ENCODE measurements around the gene ZKSCAN2. TPM values are rescaled to one million over a fixed set of nuclear protein-coding genes. Genes with fewer than 3 reads are reported as not detected.

ZKSCAN2 gene
- polyA plus RNA-seq, 1 donor (not counting 4 experiments of a cell fraction or from before 2014, with no cell fraction given), result 1.8 TPM

- H3K27ac ChIP-seq (ENCODE audit: control insufficient read depth, insufficient read depth, low read length), result no peak overlapping the region
- H4K20me1 ChIP-seq (ENCODE audit: control insufficient read depth, extremely low read depth, insufficient read depth, low read length), result no peaks in the 10 kb centered on the region
- FAIRE-seq, result no peak
- H3K4me3 ChIP-seq (ENCODE audit: control insufficient read depth in 2 of 3, extremely low read depth in 1 of 3, insufficient read depth in 2 of 3, low read depth in 1 of 3, low read length in 3 of 3), result no peak overlapping the region
- dilution Hi-C loops (cut with MboI; ENCODE audit: extremely low pct_ligation_motif_present, low sequenced_read_pairs), result no loop called here
- no peak for DNase-seq (ENCODE audit: low read depth, low spot score)
- H2AFZ ChIP-seq (ENCODE audit: control insufficient read depth, low read length), result no peak overlapping the region
- peaks cover 16% of the 10 kb centered on the region for H3K79me2 ChIP-seq (ENCODE audit: control insufficient read depth, insufficient read depth, low read length)
- peaks cover 0 to 3% of the 10 kb centered on the region in 2 experiments for H3K36me3 ChIP-seq (ENCODE audit: control insufficient read depth in 2 of 2, extremely low read depth in 1 of 2, insufficient read depth in 2 of 2, low read length in 2 of 2)
- no peak overlapping the region for H3K9ac ChIP-seq (ENCODE audit: control insufficient read depth, extremely low read depth, insufficient read depth, low read length)
- no peak overlapping the region for H3K4me2 ChIP-seq (ENCODE audit: control insufficient read depth, extremely low read depth, insufficient read depth, low read depth, low read length)
- no peaks in the 10 kb centered on the region for H3K9me3 ChIP-seq (ENCODE audit: control insufficient read depth, low read depth, low read length)
- no peaks in the 10 kb centered on the region for H3K4me1 ChIP-seq (ENCODE audit: control insufficient read depth, extremely low read depth, insufficient read depth, low read length)
- no peaks in the 10 kb centered on the region for H3K27me3 ChIP-seq (ENCODE audit: control insufficient read depth, extremely low read depth, insufficient read depth, low read length)
- H3K9me1 ChIP-seq (ENCODE audit: control insufficient read depth, extremely low read depth, insufficient read depth, low read length), result no peaks in the 10 kb centered on the region
- TF ChIP-seq EZH2 (IDR thresholded peaks at IDR 0.05; ENCODE audit: low read length) (no peak), CTCF (optimal IDR thresholded peaks at IDR 0.05 in 1 of 3, IDR thresholded peaks at IDR 0.05 in 1 of 3, conservative IDR thresholded peaks at IDR 0.05 in 1 of 3; ENCODE audit: extremely low read depth in 1 of 3, insufficient read depth in 2 of 3, low read length in 3 of 3) (no peak)
These were observed 8.3 kb upstream of the ZKSCAN2 start for GRCh38 chr16:25265968-25266367.

- no peaks in the 10 kb centered on the region for H3K9me1 ChIP-seq (ENCODE audit: control insufficient read depth, extremely low read depth, insufficient read depth, low read length)
- no peak overlapping the region for H2AFZ ChIP-seq (ENCODE audit: control insufficient read depth, low read length)
- peaks cover 0 to 3% of the 10 kb centered on the region in 2 experiments for H3K36me3 ChIP-seq (ENCODE audit: control insufficient read depth in 2 of 2, extremely low read depth in 1 of 2, insufficient read depth in 2 of 2, low read length in 2 of 2)
- H3K79me2 ChIP-seq (ENCODE audit: control insufficient read depth, insufficient read depth, low read length), result peaks cover 29% of the 10 kb centered on the region
- DNase-seq (ENCODE audit: low read depth, low spot score), result no peak
- H3K27ac ChIP-seq (ENCODE audit: control insufficient read depth, insufficient read depth, low read length), result no peak overlapping the region
- TF ChIP-seq CTCF (optimal IDR thresholded peaks at IDR 0.05 in 1 of 3, IDR thresholded peaks at IDR 0.05 in 1 of 3, conservative IDR thresholded peaks at IDR 0.05 in 1 of 3; ENCODE audit: extremely low read depth in 1 of 3, insufficient read depth in 2 of 3, low read length in 3 of 3) (no peak), EZH2 (IDR thresholded peaks at IDR 0.05; ENCODE audit: low read length) (no peak)
- H4K20me1 ChIP-seq (ENCODE audit: control insufficient read depth, extremely low read depth, insufficient read depth, low read length), result no peaks in the 10 kb centered on the region
- no peak overlapping the region for H3K9ac ChIP-seq (ENCODE audit: control insufficient read depth, extremely low read depth, insufficient read depth, low read length)
- no peaks in the 10 kb centered on the region for H3K4me1 ChIP-seq (ENCODE audit: control insufficient read depth, extremely low read depth, insufficient read depth, low read length)
- H3K4me2 ChIP-seq (ENCODE audit: control insufficient read depth, extremely low read depth, insufficient read depth, low read depth, low read length), result no peak overlapping the region
- dilution Hi-C loops (cut with MboI; ENCODE audit: extremely low pct_ligation_motif_present, low sequenced_read_pairs), result no loop called here
- no peaks in the 10 kb centered on the region for H3K27me3 ChIP-seq (ENCODE audit: control insufficient read depth, extremely low read depth, insufficient read depth, low read length)
- H3K4me3 ChIP-seq (ENCODE audit: control insufficient read depth in 2 of 3, extremely low read depth in 1 of 3, insufficient read depth in 2 of 3, low read depth in 1 of 3, low read length in 3 of 3), result no peak overlapping the region
- no peaks in the 10 kb centered on the region for H3K9me3 ChIP-seq (ENCODE audit: control insufficient read depth, low read depth, low read length)
- no peak for FAIRE-seq
These were observed 7.0 kb upstream of the ZKSCAN2 start for GRCh38 chr16:25264597-25264996.

Measured in keratinocyte (primary cell).